ENCODE measurements around the gene TGFBR3.

Gene TGFBR3

GRCh38 chr1:91715416-91716000 lies 170.4 kb downstream of the TGFBR3 start:
- no peaks in the 10 kb centered on the region for H3K36me3 ChIP-seq (replicated peaks)
- in situ Hi-C loops (cut with MboI; ENCODE audit: low sequenced_read_pairs) = no loop called here

GRCh38 chr1:91714867-91715381 lies 171.0 kb downstream of the TGFBR3 start:
- in situ Hi-C loops (cut with MboI; ENCODE audit: low sequenced_read_pairs) = no loop called here
- no peaks in the 10 kb centered on the region for H3K4me1 ChIP-seq
- H3K36me3 ChIP-seq (replicated peaks) = no peaks in the 10 kb centered on the region
- H3K4me3 ChIP-seq = no peak overlapping the region
- no peaks in the 10 kb centered on the region for H3K9me3 ChIP-seq
- no peaks in the 10 kb centered on the region for H3K27me3 ChIP-seq (ENCODE audit: low read depth)
- DNase-seq (ENCODE audit: low spot score in 2 of 2) = no peak

More at GRCh38 chr1:91715416-91716000, 170.4 kb downstream of the TGFBR3 start:
- H3K9me3 ChIP-seq = no peaks in the 10 kb centered on the region
- H3K27me3 ChIP-seq (ENCODE audit: low read depth) = no peaks in the 10 kb centered on the region
- DNase-seq (ENCODE audit: low spot score in 2 of 2) = no peak
- H3K4me3 ChIP-seq = no peak overlapping the region
- H3K4me1 ChIP-seq = no peaks in the 10 kb centered on the region

- DNase-seq (ENCODE audit: low spot score in 2 of 2) = no peak
- Histone ChIP-seq H3K4me1 (no peaks in the 10 kb centered on the region), H3K27me3 (ENCODE audit: low read depth) (no peaks in the 10 kb centered on the region), H3K9me3 (no peaks in the 10 kb centered on the region), H3K36me3 (replicated peaks) (no peaks in the 10 kb centered on the region), H3K4me3 (no peak overlapping the region)
- in situ Hi-C loops (cut with MboI; ENCODE audit: low sequenced_read_pairs) = no loop called here
Observed at GRCh38 chr1:91712981-91713841, 172.7 kb downstream of the TGFBR3 start.

- in situ Hi-C loops (cut with MboI; ENCODE audit: low sequenced_read_pairs) = no loop called here
- Histone ChIP-seq H3K4me1 (no peaks in the 10 kb centered on the region), H3K9me3 (no peaks in the 10 kb centered on the region), H3K27me3 (ENCODE audit: low read depth) (no peaks in the 10 kb centered on the region), H3K4me3 (no peak overlapping the region), H3K36me3 (replicated peaks) (no peaks in the 10 kb centered on the region)
- no peak for DNase-seq (ENCODE audit: low spot score in 2 of 2)
Observed at GRCh38 chr1:91712393-91712792, 173.6 kb downstream of the TGFBR3 start.

- Histone ChIP-seq H3K27me3 (ENCODE audit: low read depth) (no peaks in the 10 kb centered on the region), H3K4me1 (no peaks in the 10 kb centered on the region), H3K36me3 (replicated peaks) (no peaks in the 10 kb centered on the region), H3K4me3 (no peak overlapping the region), H3K9me3 (no peaks in the 10 kb centered on the region)
- in situ Hi-C loops (cut with MboI; ENCODE audit: low sequenced_read_pairs) = no loop called here
- DNase-seq (ENCODE audit: low spot score in 2 of 2) = no peak
Observed at GRCh38 chr1:91711504-91712247, 174.3 kb downstream of the TGFBR3 start.

- in situ Hi-C loops (cut with MboI; ENCODE audit: low sequenced_read_pairs) = no loop called here
- H3K27me3 ChIP-seq (ENCODE audit: low read depth) = no peaks in the 10 kb centered on the region
- H3K4me3 ChIP-seq = no peak overlapping the region
- H3K4me1 ChIP-seq = no peaks in the 10 kb centered on the region; the same call in 1 of the 2 replicates
- DNase-seq (ENCODE audit: low spot score in 2 of 2) = no peak
- H3K9me3 ChIP-seq = no peaks in the 10 kb centered on the region
- no peaks in the 10 kb centered on the region for H3K36me3 ChIP-seq (replicated peaks)
Observed at GRCh38 chr1:91710261-91710660, 175.7 kb downstream of the TGFBR3 start.

GRCh38 chr1:91708691-91709090 lies 177.3 kb downstream of the TGFBR3 start:
- no peak overlapping the region for H3K4me3 ChIP-seq
- no peaks in the 10 kb centered on the region for H3K36me3 ChIP-seq (replicated peaks)
- H3K9me3 ChIP-seq = no peaks in the 10 kb centered on the region
- in situ Hi-C loops (cut with MboI; ENCODE audit: low sequenced_read_pairs) = no loop called here
- DNase-seq (ENCODE audit: low spot score in 2 of 2) = no peak
- no peaks in the 10 kb centered on the region for H3K27me3 ChIP-seq (ENCODE audit: low read depth)
- no peaks in the 10 kb centered on the region; the same call in 1 of the 2 replicates for H3K4me1 ChIP-seq

GRCh38 chr1:91707890-91708218 lies 178.1 kb downstream of the TGFBR3 start:
- Histone ChIP-seq H3K36me3 (replicated peaks) (no peaks in the 10 kb centered on the region), H3K9me3 (no peaks in the 10 kb centered on the region), H3K27me3 (ENCODE audit: low read depth) (no peaks in the 10 kb centered on the region), H3K4me1 (no peaks in the 10 kb centered on the region; the same call in 1 of the 2 replicates), H3K4me3 (no peak overlapping the region)
- no peak for DNase-seq (ENCODE audit: low spot score in 2 of 2)
- in situ Hi-C loops (cut with MboI; ENCODE audit: low sequenced_read_pairs) = no loop called here

GRCh38 chr1:91707114-91707889 lies 178.6 kb downstream of the TGFBR3 start:
- Histone ChIP-seq H3K9me3 (no peaks in the 10 kb centered on the region), H3K4me3 (no peak overlapping the region), H3K36me3 (replicated peaks) (no peaks in the 10 kb centered on the region), H3K4me1 (no peaks in the 10 kb centered on the region; the same call in 1 of the 2 replicates), H3K27me3 (ENCODE audit: low read depth) (no peaks in the 10 kb centered on the region)
- in situ Hi-C loops (cut with MboI; ENCODE audit: low sequenced_read_pairs) = no loop called here
- no peak for DNase-seq (ENCODE audit: low spot score in 2 of 2)

- DNase-seq (ENCODE audit: low spot score in 2 of 2) = no peak
- in situ Hi-C loops (cut with MboI; ENCODE audit: low sequenced_read_pairs) = no loop called here
- H3K4me3 ChIP-seq = no peak overlapping the region
- no peaks in the 10 kb centered on the region for H3K36me3 ChIP-seq (replicated peaks)
- no peaks in the 10 kb centered on the region for H3K27me3 ChIP-seq (ENCODE audit: low read depth)
- H3K9me3 ChIP-seq = no peaks in the 10 kb centered on the region
- no peaks in the 10 kb centered on the region; the same call in 1 of the 2 replicates for H3K4me1 ChIP-seq
Observed at GRCh38 chr1:91706140-91706957, 179.6 kb downstream of the TGFBR3 start.

GRCh38 chr1:91704746-91705145 lies 181.2 kb downstream of the TGFBR3 start:
- no peak for DNase-seq (ENCODE audit: low spot score in 2 of 2)
- no peaks in the 10 kb centered on the region for H3K9me3 ChIP-seq
- no peak overlapping the region for H3K4me3 ChIP-seq
- no peaks in the 10 kb centered on the region; the same call in 1 of the 2 replicates for H3K4me1 ChIP-seq
- in situ Hi-C loops (cut with MboI; ENCODE audit: low sequenced_read_pairs) = no loop called here
- no peaks in the 10 kb centered on the region for H3K27me3 ChIP-seq (ENCODE audit: low read depth)
- H3K36me3 ChIP-seq (replicated peaks) = no peaks in the 10 kb centered on the region

GRCh38 chr1:91703095-91703494 lies 182.9 kb downstream of the TGFBR3 start:
- H3K9me3 ChIP-seq = no peaks in the 10 kb centered on the region
- in situ Hi-C loops (cut with MboI; ENCODE audit: low sequenced_read_pairs) = no loop called here
- no peaks in the 10 kb centered on the region for H3K36me3 ChIP-seq (replicated peaks)
- no peaks in the 10 kb centered on the region for H3K27me3 ChIP-seq (ENCODE audit: low read depth)
- no peak overlapping the region for H3K4me3 ChIP-seq
- no peak for DNase-seq (ENCODE audit: low spot score in 2 of 2)
- H3K4me1 ChIP-seq = no peaks in the 10 kb centered on the region; the same call in 1 of the 2 replicates
